Heart left ventricle (tissue), 16 donors: ENCODE results near the gene EOMES. TPM values are rescaled to one million over a fixed set of nuclear protein-coding genes. Genes with fewer than 3 reads are reported as not detected.

Experiments used
- ATAC-seq, 4 donors: fragments of 200-7000 bp; cut with Tn5 transposase; one replicate each; pipeline ENCODE4 v1.9.1; 2020 to 2022; ENCODE audit warnings: moderate library complexity in 4 of 4, mild to moderate bottlenecking in 3 of 4, moderate number of reproducible peaks in 1 of 4
- DNase-seq, 5 donors: peaks; one replicate each; pipeline ENCODE4 v3.0.0-alpha.2; 2020
- H3K27ac ChIP-seq, 12 donors: fragments of 200-600 bp; sonication (generic) in 4 of 12; one replicate each; pipeline versions ENCODE4 v1.5.0 to v1.8.0; 2016 to 2022; ENCODE audit warnings: mild to moderate bottlenecking in 2 of 12
- H3K27me3 ChIP-seq, 9 donors: fragments of 200-600 bp; sonication (generic) in 2 of 9; one replicate each; pipeline versions ENCODE4 v1.5.1 to v1.8.0; 2016 to 2022; ENCODE audit warnings: mild to moderate bottlenecking in 3 of 9
- H3K36me3 ChIP-seq, 9 donors: fragments of 200-600 bp; sonication (generic) in 2 of 9; one replicate each; pipeline versions ENCODE4 v1.5.0 to v1.8.0; 2018 to 2022; ENCODE audit warnings: mild to moderate bottlenecking in 2 of 9
- H3K4me1 ChIP-seq, 12 donors: fragments of 200-600 bp; sonication (generic) in 4 of 12; one replicate each; pipeline versions ENCODE4 v1.5.0 to v1.8.0; 2016 to 2022; ENCODE audit warnings: mild to moderate bottlenecking in 3 of 12
- H3K4me3 ChIP-seq, 12 donors: fragments of 200-600 bp; sonication (generic) in 4 of 12; one replicate each; pipeline versions ENCODE4 v1.5.0 to v1.8.0; 2017 to 2022; ENCODE audit warnings: mild to moderate bottlenecking in 9 of 12, moderate library complexity in 4 of 12
- H3K9me3 ChIP-seq, 12 donors: fragments of 200-600 bp; sonication (generic) in 4 of 12; one replicate each; pipeline versions ENCODE4 v1.5.0 to v1.8.0; 2016 to 2022; ENCODE audit warnings: mild to moderate bottlenecking in 1 of 12
- POLR2A ChIP-seq, 2 donors: fragments of 450-650 bp; IDR thresholded peaks; one replicate each; pipeline ENCODE4 v1.6.1; 2017; ENCODE audit warnings: antibody characterized with exemption in 2 of 2, mild to moderate bottlenecking in 2 of 2, moderate library complexity in 2 of 2
- WGBS, 4 donors: extraction: QIAGEN DNeasy Blood & Tissue Kit in 2 of 4; methylation state at CpG; one replicate each; pipeline versions ENCODE4 v1.1.5 to v1.1.7; 2013 to 2018; 5-methylcytosine and 5-hydroxymethylcytosine counted together
- intact Hi-C, 10 donors: fragments of 100-400 bp; cut with DNase I; formaldehyde crosslinking; loops; one replicate each; pipeline versions ENCODE4 v1.11.1 to v1.14.2; 2022
- polyA plus RNA-seq, 2 donors: library from polyadenylated mRNA; stranded (reverse); fragments of 200-250 nt; gene quantifications; one replicate each; pipeline ENCODE4 v1.2.3, GENCODE V29; 2013
- total RNA-seq, 9 donors: library from RNA; depleted of rRNA in 2 of 9; stranded (reverse); fragments of >200 nt in 2 of 9; fragmentation: NEBNext Ultra II Directional in 3 of 9; extraction: Animal tissue kit (Norgen Biotek cat#: 25700) in 3 of 9; gene quantifications; one replicate each; pipeline versions ENCODE4 v1.1.0 to v1.2.4, GENCODE V29; 2016 to 2023
- TF ChIP-seq, protein P1 (sequence below), 12 donors: fragments of 200-600 bp; sonication (generic) in 4 of 12; IDR thresholded peaks; one replicate each; pipeline versions ENCODE4 v1.5.0 to v1.8.0; 2018 to 2022; ENCODE audit warnings: antibody characterized with exemption in 12 of 12, mild to moderate bottlenecking in 5 of 12
- donor health status: ischemic (EF 13 %, LVEDD 7.1; RV severe dilation, severe dysfunction).
- donor health status: healthy with polysubstance abuse.
- donor health status: DM: no; HTN: yes; CAD: no.
- donor health status: DM: no; HTN: no; CAD: no.
- donor health status: ischemic (EF 25% LVEDD 6.9; RV normal size, moderate dysfunction).
- donor health status: ischemic (EF 25% LVEDD 5.7; RV mildly dilated, moderate dysfunction).
- donor health status: healthy.
- donor health status: DM: yes; HTN: yes; CAD: no.
- donor health status: ischemic (EF 35%, LVEDD 5.7; RV mildly dilated, moderate dysfunction).
- donor health status: nonischemic (EF 11% LVEDD 7.7; RV severe dilation, severe dysfunction).
- donor health status: DM: yes; HTN: yes; CAD: no.
- donor health status: PGD.
- donor health status: ischemic (EF 29% LVEDD 5.4; RV normal size, mild dysfunction).
- donor health status: nonischemic (EF 23%, LVEDD 6.1; RV moderate dilation, normal function).

The EOMES gene
- total and polyA plus RNA-seq, 11 donors, result 0.04 to 2.1 (median 0.13) TPM; not detected in 3

DNA sequence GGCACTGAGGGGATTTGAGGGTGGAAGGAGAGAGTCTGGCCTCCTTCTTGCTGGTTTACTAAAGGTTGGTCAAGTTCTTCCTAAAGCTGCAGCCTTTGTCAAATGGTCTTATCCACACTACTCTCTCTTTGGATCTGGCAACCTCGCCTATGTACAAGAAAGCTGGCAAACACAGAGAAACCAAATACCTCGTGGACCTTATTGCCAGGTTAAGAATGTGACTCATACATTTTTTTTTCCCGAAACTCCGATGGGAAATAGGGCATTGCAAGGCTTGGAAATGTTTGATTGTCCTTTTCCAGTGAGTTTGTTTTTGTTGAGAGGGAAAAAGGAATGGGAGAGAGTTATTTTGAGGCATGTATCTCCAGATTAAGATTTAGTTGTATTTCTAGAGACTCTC lies 13.9 kb downstream of the EOMES start:
- intact Hi-C loops, result no loop called here
- DNase-seq (no peak), ATAC-seq (no peak)
- H3K4me3 ChIP-seq, result no peak overlapping the region
- H3K36me3 ChIP-seq, result no peaks in the 10 kb centered on the region
- H3K9me3 ChIP-seq, result no peaks in the 10 kb centered on the region
- TF ChIP-seq POLR2A (IDR thresholded peaks at IDR 0.05), result no peak
- TF ChIP-seq, protein P1, sequence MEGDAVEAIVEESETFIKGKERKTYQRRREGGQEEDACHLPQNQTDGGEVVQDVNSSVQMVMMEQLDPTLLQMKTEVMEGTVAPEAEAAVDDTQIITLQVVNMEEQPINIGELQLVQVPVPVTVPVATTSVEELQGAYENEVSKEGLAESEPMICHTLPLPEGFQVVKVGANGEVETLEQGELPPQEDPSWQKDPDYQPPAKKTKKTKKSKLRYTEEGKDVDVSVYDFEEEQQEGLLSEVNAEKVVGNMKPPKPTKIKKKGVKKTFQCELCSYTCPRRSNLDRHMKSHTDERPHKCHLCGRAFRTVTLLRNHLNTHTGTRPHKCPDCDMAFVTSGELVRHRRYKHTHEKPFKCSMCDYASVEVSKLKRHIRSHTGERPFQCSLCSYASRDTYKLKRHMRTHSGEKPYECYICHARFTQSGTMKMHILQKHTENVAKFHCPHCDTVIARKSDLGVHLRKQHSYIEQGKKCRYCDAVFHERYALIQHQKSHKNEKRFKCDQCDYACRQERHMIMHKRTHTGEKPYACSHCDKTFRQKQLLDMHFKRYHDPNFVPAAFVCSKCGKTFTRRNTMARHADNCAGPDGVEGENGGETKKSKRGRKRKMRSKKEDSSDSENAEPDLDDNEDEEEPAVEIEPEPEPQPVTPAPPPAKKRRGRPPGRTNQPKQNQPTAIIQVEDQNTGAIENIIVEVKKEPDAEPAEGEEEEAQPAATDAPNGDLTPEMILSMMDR (IDR thresholded peaks at IDR 0.05), result no peak
- H3K4me1 ChIP-seq, result peaks cover 0 to 12% (median under 1%) of the 10 kb centered on the region in 12 donors
- no peak overlapping the region for H3K27ac ChIP-seq
- whole genome bisulfite sequencing, 4 donors, result 70 to 81% (median 78%) methylated on average over 4 of the region's 4 CpGs
- H3K27me3 ChIP-seq, result peaks cover 0 to 37% (median 13%) of the 10 kb centered on the region in 9 donors

DNA sequence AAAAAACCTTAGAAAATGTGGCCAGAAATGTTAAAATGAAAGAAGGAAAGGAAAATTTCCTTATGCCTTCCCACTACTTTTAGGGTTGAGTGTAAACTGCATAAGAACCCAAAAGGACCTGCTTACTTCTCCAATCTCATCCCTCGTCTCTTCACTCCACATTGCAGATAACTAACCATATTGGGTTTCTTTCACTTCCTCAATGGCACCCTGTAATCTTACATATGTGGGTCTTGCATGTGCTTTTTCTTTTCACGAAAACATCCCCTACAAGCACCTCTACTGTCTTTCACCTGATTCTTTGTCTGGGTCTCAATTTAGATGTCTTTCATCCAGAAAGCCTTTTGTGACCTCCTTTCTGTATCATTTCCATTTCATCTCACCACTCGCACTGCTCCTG lies 23.1 kb downstream of the EOMES start:
- Histone ChIP-seq H3K4me1 (no peaks in the 10 kb centered on the region), H3K4me3 (no peak overlapping the region), H3K36me3 (no peaks in the 10 kb centered on the region), H3K9me3 (peaks cover 0 to 14% (median 0%) of the 10 kb centered on the region in 12 donors), H3K27ac (no peak overlapping the region), H3K27me3 (no peaks in the 10 kb centered on the region)
- no peak for ATAC-seq
- WGBS, 4 donors, result 81 to 86% (median 82%) methylated on average over 3 of the region's 3 CpGs
- no peak for DNase-seq
- TF ChIP-seq, protein P1 (IDR thresholded peaks at IDR 0.05), result no peak
- TF ChIP-seq POLR2A (IDR thresholded peaks at IDR 0.05), result no peak
- intact Hi-C loops, result no loop called here

DNA sequence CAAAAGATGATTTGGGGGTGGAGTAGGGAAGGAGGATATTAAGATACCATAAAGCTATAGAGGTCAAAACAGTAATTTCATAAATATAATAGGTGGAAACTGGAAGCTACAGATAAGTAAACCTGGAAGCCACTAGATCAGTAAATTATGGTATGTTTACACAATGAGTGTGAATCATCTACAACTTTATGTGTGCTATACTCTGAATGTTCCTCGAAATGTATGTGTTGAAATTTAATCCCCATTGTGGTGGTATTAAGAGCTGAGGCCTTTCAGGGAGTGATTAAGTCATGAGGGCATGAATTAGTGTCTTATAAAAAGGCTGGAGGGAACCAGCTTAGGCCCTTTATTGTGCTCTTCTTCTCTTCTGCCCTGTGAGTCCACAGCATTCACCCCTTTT lies 25.2 kb downstream of the EOMES start:
- TF ChIP-seq, protein P1 (IDR thresholded peaks at IDR 0.05), result no peak
- TF ChIP-seq POLR2A (IDR thresholded peaks at IDR 0.05), result no peak
- Histone ChIP-seq H3K27me3 (no peaks in the 10 kb centered on the region), H3K27ac (no peak overlapping the region), H3K36me3 (no peaks in the 10 kb centered on the region), H3K9me3 (peaks cover 0 to 15% (median 0%) of the 10 kb centered on the region in 12 donors), H3K4me1 (no peaks in the 10 kb centered on the region), H3K4me3 (no peak overlapping the region)
- intact Hi-C loops, result no loop called here
- 65 to 76% (median 69%) methylated on average over 1 of the region's 1 CpG for WGBS, 4 donors
- no peak for ATAC-seq
- no peak for DNase-seq

DNA sequence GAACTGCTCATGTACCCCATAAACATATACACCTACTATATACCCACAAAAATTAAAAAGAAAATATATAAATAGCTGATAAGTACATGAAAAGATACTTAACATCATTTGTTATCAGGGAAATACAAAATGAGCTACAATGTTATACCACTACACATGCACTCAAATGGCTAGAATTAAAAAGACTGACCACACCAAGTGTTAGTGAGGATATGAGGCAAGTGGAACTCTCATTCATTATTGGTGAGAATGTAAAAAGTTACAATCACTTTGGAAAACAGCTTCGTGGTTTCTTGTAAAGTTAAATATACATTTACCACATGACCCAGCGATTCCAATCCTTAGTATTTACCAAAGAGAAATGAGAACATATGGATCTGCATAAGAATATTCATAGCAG lies 26.5 kb downstream of the EOMES start:
- Histone ChIP-seq H3K4me1 (no peaks in the 10 kb centered on the region), H3K9me3 (peaks cover 0 to 25% (median 3%) of the 10 kb centered on the region in 12 donors), H3K27ac (no peak overlapping the region), H3K36me3 (no peaks in the 10 kb centered on the region), H3K4me3 (no peak overlapping the region), H3K27me3 (no peaks in the 10 kb centered on the region)
- ATAC-seq (no peak), DNase-seq (no peak)
- TF ChIP-seq POLR2A (IDR thresholded peaks at IDR 0.05), result no peak
- TF ChIP-seq, protein P1 (IDR thresholded peaks at IDR 0.05), result no peak
- WGBS, 4 donors, result 73 to 84% (median 78%) methylated on average over 2 of the region's 2 CpGs
- intact Hi-C loops, result no loop called here
